OCI-LY3 (cell line): ENCODE results near the gene KRTAP5-4.
"Not testable (repeated sequence)": the region's sequence is repeated elsewhere in the genome, so short reads cannot be mapped to it uniquely, and the experiment has no call there.

Experiments
- H2AFZ ChIP-seq: fragments of 200-600, 300-600 bp; shearing (Covaris generic); 2 replicates; pipeline ENCODE4 v1.6.0; 2014; ENCODE audit warnings: antibody characterized with exemption, low read depth, low read length
- H3K27ac ChIP-seq: fragments of 200-600, 300-600 bp; sonication (generic); 2 replicates; pipeline ENCODE4 v1.5.1; 2014; ENCODE audit warnings: mild to moderate bottlenecking, low read length, moderate library complexity, mixed read lengths
- H3K27me3 ChIP-seq: fragments of 200-600, 300-600 bp; sonication (generic); 2 replicates; pipeline ENCODE4 v1.6.1; 2014; ENCODE audit warnings: low read depth, low read length, mixed read lengths
- H3K36me3 ChIP-seq: fragments of 200-600, 300-600 bp; sonication (generic); replicated peaks from 2 replicates; pipeline ENCODE3; 2014; ENCODE audit warnings: low read depth, low read length, mixed read lengths
- H3K4me1 ChIP-seq: fragments of 300-600, 200-600 bp; sonication (generic); 2 replicates; pipeline ENCODE4 v1.6.1; 2014; ENCODE audit warnings: low read length, mixed read lengths
- H3K4me2 ChIP-seq: fragments of 200-600, 300-600 bp; sonication (generic); 2 replicates; pipeline ENCODE4 v1.6.1; 2014; ENCODE audit warnings: low read length, mixed read lengths
- H3K4me3 ChIP-seq: fragments of 300-600, 200-600 bp; sonication (generic); 2 replicates; pipeline ENCODE4 v1.5.1; 2014; ENCODE audit warnings: antibody characterized with exemption, mild to moderate bottlenecking, low read length, moderate library complexity
- H3K79me2 ChIP-seq: fragments of 300-600, 200-600 bp; shearing (Covaris generic); 2 replicates; pipeline ENCODE4 v1.6.1; 2014; ENCODE audit warnings: mild to moderate bottlenecking, low read length, mixed read lengths
- H3K9ac ChIP-seq: fragments of 300-600, 200-600 bp; shearing (Covaris generic); 2 replicates; pipeline ENCODE4 v1.6.0; 2014; ENCODE audit warnings: mild to moderate bottlenecking, low read length, moderate library complexity
- H3K9me3 ChIP-seq: fragments of 200-600, 300-600 bp; shearing (Covaris generic); 2 replicates; pipeline ENCODE4 v1.6.1; 2014; ENCODE audit warnings: low read length, mixed read lengths; ENCODE audit not compliant: insufficient read depth
- H4K20me1 ChIP-seq: fragments of 200-600, 300-600 bp; sonication (generic); 2 replicates; pipeline ENCODE4 v1.6.1; 2016; ENCODE audit warnings: low read length, mixed read lengths; ENCODE audit not compliant: insufficient read depth
- EZH2phosphoT487 ChIP-seq: fragments of 200-600 bp; shearing (Covaris generic); IDR thresholded peaks from 2 replicates; pipeline ENCODE4 v1.6.1; 2018; ENCODE audit warnings: antibody characterized with exemption, mixed run types, low read depth
- TF ChIP-seq, protein P1 (sequence below): fragments of 200-600, 300-600 bp; sonication (generic); IDR thresholded peaks from 2 replicates; pipeline ENCODE4 v1.5.1; 2014; ENCODE audit warnings: antibody characterized with exemption, low read length, low read depth

Gene KRTAP5-4

DNA sequence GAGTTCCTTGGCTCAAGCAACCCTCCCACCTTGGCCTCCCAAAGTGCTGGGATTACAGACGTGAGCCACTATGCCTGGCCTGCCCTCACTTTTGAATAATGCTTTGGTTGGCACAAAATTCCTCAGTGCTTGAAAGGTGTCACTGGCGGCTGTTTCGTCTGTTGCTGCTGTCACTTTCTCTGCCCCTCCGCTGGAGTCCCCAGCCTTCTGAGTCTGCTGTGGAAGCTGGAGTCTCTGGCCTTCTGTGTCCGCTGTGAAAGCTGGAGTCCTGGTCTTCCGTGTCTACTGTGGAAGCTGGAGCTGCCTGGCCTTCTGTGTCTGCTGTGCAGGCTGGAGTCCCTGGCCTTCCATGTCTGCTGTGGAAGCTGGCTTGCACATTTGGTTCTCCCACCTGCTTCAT is 31.9 kb downstream of the KRTAP5-4 start:
- Histone ChIP-seq H3K4me2 (no peak overlapping the region), H2AFZ (no peak overlapping the region), H3K4me1 (no peaks in the 10 kb centered on the region), H4K20me1 (no peaks in the 10 kb centered on the region), H3K36me3 (no peaks in the 10 kb centered on the region), H3K79me2 (no peaks in the 10 kb centered on the region), H3K4me3 (no peak overlapping the region), H3K9me3 (no peaks in the 10 kb centered on the region), H3K9ac (no peak overlapping the region), H3K27me3 (peaks cover 25% of the 10 kb centered on the region), H3K27ac (no peak overlapping the region)
- TF ChIP-seq EZH2phosphoT487, result no peak

DNA sequence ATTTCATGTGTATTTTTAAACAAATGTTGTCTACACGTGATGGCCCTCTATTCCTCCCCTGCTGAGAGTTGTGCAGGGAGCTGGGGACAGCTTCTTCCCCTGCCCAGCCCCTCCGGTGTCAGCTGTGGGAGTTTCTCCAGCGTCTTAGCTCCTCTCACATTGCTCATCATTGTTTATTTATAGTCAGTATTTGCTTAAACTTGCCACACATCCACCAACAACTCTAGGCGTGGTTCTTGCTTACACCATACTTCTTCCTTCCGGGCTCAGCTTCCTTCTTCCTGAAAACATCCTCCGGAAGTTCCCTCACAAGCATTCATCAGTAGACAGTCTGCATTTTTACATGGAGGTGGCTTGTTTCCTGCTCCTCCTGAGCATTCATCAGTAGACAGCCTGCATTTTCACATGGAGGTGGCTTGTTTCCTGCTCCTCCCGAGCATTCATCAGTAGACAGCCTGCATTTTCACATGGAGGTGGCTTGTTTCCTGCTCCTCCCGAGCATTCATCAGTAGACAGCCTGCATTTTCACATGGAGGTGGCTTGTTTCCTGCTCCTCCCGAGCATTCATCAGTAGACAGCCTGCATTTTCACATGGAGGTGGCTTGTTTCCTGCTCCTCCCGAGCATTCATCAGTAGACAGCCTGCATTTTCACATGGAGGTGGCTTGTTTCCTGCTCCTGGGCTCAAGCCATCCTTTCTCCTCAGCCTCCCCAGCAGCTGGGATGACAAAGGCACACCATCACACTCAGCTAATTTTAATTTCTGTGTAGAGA is 32.6 kb downstream of the KRTAP5-4 start:
- H3K9me3 ChIP-seq, H3K4me1 ChIP-seq, H3K27ac ChIP-seq, H3K79me2 ChIP-seq, H4K20me1 ChIP-seq, H3K9ac ChIP-seq, H3K4me2 ChIP-seq, H3K4me3 ChIP-seq, H3K36me3 ChIP-seq, H2AFZ ChIP-seq: not testable (repeated sequence)
- peaks cover 21% of the 10 kb centered on the region for H3K27me3 ChIP-seq

DNA sequence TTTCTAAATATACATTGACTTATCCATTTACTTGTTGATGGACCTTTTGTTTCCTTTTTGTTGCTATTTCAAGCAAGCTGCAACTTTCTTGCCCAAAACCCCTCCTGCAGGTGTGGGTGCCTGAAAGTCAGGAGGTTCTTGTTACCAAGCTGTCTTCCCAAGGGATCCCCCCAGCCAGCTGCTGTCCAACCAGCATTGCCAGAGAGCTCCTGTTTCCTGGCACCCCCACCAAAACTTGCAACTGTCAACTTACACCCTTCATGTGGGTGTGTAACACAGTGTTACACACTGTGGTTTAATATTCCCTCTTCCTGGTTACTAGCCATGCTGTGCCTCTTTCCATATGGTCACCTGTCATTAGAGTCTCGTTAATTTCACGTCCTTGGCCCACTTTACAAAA is 35.2 kb downstream of the KRTAP5-4 start:
- Histone ChIP-seq H3K36me3 (no peaks in the 10 kb centered on the region), H2AFZ (no peak overlapping the region), H3K27me3 (peaks cover 13% of the 10 kb centered on the region), H3K4me1 (no peaks in the 10 kb centered on the region), H3K27ac (no peak overlapping the region), H3K9me3 (no peaks in the 10 kb centered on the region), H3K79me2 (no peaks in the 10 kb centered on the region), H3K9ac (no peak overlapping the region), H4K20me1 (no peaks in the 10 kb centered on the region), H3K4me2 (no peak overlapping the region), H3K4me3 (no peak overlapping the region)
- no peak for TF ChIP-seq EZH2phosphoT487
- TF ChIP-seq, protein P1, sequence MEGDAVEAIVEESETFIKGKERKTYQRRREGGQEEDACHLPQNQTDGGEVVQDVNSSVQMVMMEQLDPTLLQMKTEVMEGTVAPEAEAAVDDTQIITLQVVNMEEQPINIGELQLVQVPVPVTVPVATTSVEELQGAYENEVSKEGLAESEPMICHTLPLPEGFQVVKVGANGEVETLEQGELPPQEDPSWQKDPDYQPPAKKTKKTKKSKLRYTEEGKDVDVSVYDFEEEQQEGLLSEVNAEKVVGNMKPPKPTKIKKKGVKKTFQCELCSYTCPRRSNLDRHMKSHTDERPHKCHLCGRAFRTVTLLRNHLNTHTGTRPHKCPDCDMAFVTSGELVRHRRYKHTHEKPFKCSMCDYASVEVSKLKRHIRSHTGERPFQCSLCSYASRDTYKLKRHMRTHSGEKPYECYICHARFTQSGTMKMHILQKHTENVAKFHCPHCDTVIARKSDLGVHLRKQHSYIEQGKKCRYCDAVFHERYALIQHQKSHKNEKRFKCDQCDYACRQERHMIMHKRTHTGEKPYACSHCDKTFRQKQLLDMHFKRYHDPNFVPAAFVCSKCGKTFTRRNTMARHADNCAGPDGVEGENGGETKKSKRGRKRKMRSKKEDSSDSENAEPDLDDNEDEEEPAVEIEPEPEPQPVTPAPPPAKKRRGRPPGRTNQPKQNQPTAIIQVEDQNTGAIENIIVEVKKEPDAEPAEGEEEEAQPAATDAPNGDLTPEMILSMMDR, result no peak

DNA sequence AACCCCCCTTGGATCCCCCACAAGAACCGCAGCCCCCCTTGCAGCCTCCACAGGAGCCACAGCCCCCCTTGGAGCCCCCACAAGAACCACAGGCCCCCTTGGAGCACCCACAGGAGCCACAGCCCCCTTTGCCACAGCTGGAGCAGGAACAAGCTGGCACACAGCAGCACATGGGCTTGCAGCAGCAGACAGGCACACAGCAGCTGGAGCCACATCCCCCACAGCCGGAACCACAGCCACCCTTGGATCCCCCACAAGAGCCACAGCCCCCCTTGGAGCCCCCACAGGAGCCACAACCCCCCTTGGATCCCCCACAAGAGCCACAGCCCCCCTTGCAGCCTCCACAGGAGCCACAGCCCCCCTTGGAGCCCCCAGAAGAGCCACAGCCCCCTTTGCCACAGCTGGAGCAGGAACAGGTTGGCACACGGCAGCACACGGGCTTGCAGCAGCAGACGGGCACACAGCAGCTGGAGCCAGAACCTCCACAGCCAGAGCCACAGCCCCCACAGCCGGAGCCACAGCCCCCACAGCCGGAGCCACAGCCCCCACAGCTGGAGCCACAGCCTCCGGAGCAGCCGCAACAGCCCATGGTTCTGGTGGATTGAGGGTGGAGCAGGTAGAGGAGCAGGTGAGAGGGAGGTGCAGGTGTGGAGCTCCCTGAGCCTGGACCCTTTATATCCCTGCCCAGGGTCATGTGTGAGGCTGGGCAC is 37.1 kb downstream of the KRTAP5-4 start, which contains the start of gene KRTAP5-1:
TSS of gene KRTAP5-1 (minus strand) at position 623 of the 710 bp plus-strand sequence. CDS start at position 589, 34 bp downstream.
- not testable (repeated sequence) for H3K9ac ChIP-seq, H4K20me1 ChIP-seq, H3K36me3 ChIP-seq, H3K4me2 ChIP-seq, H3K27ac ChIP-seq, H3K9me3 ChIP-seq, H3K79me2 ChIP-seq, H3K4me1 ChIP-seq, H3K4me3 ChIP-seq, H2AFZ ChIP-seq
- H3K27me3 ChIP-seq, result peaks cover 10% of the 10 kb centered on the region

DNA sequence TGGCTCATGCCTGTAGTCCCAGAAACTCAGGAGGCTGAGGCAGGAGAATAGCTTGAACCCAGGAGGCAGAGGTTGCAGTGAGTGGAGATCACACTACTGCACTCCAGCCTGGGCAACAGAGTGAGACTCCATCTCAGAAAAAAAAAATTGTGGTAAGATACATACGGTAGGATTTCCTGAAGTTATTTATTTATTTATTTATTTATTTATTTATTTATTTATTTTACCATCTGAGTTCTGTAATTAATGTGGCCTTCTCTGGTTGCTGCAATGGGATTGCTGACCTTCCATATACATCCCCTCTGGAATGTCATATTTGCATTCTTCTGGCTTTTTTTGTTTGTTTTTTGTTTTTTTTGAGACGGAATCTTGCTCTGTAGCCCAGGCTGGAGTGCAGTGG is 39.0 kb downstream of the KRTAP5-4 start:
- not testable (repeated sequence) for H3K36me3 ChIP-seq, H3K4me3 ChIP-seq, H3K27ac ChIP-seq, H3K79me2 ChIP-seq, H4K20me1 ChIP-seq, H3K4me2 ChIP-seq, H3K9me3 ChIP-seq, H3K9ac ChIP-seq, H2AFZ ChIP-seq, H3K4me1 ChIP-seq
- peaks cover 11% of the 10 kb centered on the region; the same call in 1 of the 2 replicates for H3K27me3 ChIP-seq

DNA sequence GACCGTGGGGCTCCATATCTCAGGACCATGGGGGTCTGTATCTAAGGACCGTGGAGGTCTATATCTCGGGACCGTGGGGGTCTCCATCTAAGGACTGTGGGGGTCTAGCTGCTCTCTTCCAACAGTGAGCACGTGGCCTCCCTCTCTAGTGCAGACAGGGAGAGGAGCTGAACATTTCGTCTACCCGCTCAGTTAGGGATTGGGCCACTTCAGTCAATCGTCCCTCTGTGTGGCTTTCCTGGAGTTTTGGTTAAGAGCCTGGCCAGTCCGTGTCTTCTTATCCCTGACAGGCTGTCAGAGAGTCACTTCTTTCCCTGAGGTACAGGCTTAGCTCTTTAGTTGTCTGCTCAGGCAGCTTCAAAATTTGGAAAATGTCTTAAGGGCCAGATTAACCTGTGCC is 40.0 kb downstream of the KRTAP5-4 start:
- Histone ChIP-seq H2AFZ (no peak overlapping the region), H3K4me2 (no peak overlapping the region), H4K20me1 (no peaks in the 10 kb centered on the region), H3K9ac (no peak overlapping the region), H3K9me3 (no peaks in the 10 kb centered on the region; the same call in 1 of the 2 replicates), H3K4me3 (no peak overlapping the region), H3K27ac (no peak overlapping the region), H3K27me3 (peaks cover 11% of the 10 kb centered on the region; the same call in 1 of the 2 replicates), H3K36me3 (no peaks in the 10 kb centered on the region), H3K4me1 (no peaks in the 10 kb centered on the region), H3K79me2 (no peaks in the 10 kb centered on the region)
- TF ChIP-seq EZH2phosphoT487, result no peak
- TF ChIP-seq, protein P1, result no peak
